ENCODE measurements around the gene DPM3.
A peak's percentile ranks its signal among the peaks of the same experiment; 100 is the strongest.
"Not testable (repeated sequence)": the region's sequence is repeated elsewhere in the genome, so short reads cannot be mapped to it uniquely, and the experiment has no call there.

DPM3 gene

GRCh38 chr1:155174324-155175280 lies 34.3 kb upstream of the DPM3 start:
- DNase-seq: no peak

GRCh38 chr1:155173478-155174323 lies 33.4 kb upstream of the DPM3 start, which contains the start of gene TRIM46:
Gene TRIM46, plus strand, starts transcription at chr1:155173849. Its CDS starts 118 bp downstream, at chr1:155173967.
- DNase-seq: no peak

- peak; percentile 97 for DNase-seq
These were observed 32.6 kb upstream of the DPM3 start, which contains the start of gene KRTCAP2 for GRCh38 chr1:155172732-155173477. Gene KRTCAP2, minus strand, starts transcription at chr1:155173304. Its CDS starts 80 bp downstream, at chr1:155173224.

- DNase-seq: no peak
These were observed 31.8 kb upstream of the DPM3 start for GRCh38 chr1:155171836-155172731.

GRCh38 chr1:155170806-155171205 lies 30.5 kb upstream of the DPM3 start:
- no peak for DNase-seq

GRCh38 chr1:155170101-155170785 lies 29.9 kb upstream of the DPM3 start:
- no peak for DNase-seq

- no peak for DNase-seq
These were observed 29.2 kb upstream of the DPM3 start for GRCh38 chr1:155169541-155169940.

- no peak for DNase-seq
These were observed 28.3 kb upstream of the DPM3 start for GRCh38 chr1:155168456-155169210.

GRCh38 chr1:155168105-155168445 lies 27.7 kb upstream of the DPM3 start:
- not testable (repeated sequence) for DNase-seq

- DNase-seq: peak; percentile 93
These were observed 27.1 kb upstream of the DPM3 start for GRCh38 chr1:155167166-155168104.

- no peak for DNase-seq
These were observed 26.3 kb upstream of the DPM3 start for GRCh38 chr1:155166471-155167165.

GRCh38 chr1:155166051-155166470 lies 25.7 kb upstream of the DPM3 start:
- DNase-seq: no peak

GRCh38 chr1:155164625-155165024 lies 24.3 kb upstream of the DPM3 start:
- not testable (repeated sequence) for DNase-seq

GRCh38 chr1:155163785-155164184 lies 23.5 kb upstream of the DPM3 start:
- DNase-seq: not testable (repeated sequence)

- not testable (repeated sequence) for DNase-seq
These were observed 22.3 kb upstream of the DPM3 start for GRCh38 chr1:155162631-155163030.

- no peak for DNase-seq
These were observed 19.8 kb upstream of the DPM3 start for GRCh38 chr1:155160128-155160527.

- no peak for DNase-seq
These were observed 18.7 kb upstream of the DPM3 start for GRCh38 chr1:155158991-155159390.

- not testable (repeated sequence) for DNase-seq
These were observed 15.8 kb upstream of the DPM3 start for GRCh38 chr1:155155996-155156643.

All from suppressor macrophage treated with lipopolysaccharide for 4 hours (primary cell).